GM19455 (cell line): ENCODE results near the gene DAG1.

Source experiments
- ATAC-seq: cut with Tn5 transposase; IDR thresholded peaks from one replicate; pipeline ENCODE4 v1.9.1; 2021; ENCODE audit not compliant: unreplicated experiment

The DAG1 gene

DNA sequence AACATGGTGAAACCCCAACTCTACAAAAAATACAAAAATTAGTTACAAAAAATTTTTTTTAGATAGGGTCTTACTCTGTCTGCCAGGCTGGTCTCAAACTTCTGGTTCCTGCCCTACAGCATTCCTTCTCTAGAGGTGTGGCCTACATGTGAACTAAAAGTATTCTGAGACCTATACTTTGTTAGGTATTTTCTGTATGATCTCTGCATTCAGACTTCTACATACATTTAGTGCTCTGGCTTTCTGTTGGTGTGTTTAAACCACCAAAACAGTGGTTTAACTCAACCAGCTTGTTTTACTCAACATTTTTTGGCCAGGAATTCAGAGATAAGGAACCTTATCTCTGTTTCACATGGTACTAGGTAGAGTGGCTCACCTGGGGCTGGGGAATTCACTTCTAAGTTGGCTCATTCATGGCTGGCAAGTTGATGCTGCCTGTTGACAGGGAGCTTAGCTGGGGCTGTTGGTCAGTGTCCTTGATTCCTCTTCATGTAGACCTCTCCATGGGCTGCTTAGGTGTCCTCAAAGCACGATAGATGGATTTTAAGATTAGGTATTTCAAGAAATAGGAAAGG, 42.8 kb downstream of the DAG1 start:
- ATAC-seq: no peak

DNA sequence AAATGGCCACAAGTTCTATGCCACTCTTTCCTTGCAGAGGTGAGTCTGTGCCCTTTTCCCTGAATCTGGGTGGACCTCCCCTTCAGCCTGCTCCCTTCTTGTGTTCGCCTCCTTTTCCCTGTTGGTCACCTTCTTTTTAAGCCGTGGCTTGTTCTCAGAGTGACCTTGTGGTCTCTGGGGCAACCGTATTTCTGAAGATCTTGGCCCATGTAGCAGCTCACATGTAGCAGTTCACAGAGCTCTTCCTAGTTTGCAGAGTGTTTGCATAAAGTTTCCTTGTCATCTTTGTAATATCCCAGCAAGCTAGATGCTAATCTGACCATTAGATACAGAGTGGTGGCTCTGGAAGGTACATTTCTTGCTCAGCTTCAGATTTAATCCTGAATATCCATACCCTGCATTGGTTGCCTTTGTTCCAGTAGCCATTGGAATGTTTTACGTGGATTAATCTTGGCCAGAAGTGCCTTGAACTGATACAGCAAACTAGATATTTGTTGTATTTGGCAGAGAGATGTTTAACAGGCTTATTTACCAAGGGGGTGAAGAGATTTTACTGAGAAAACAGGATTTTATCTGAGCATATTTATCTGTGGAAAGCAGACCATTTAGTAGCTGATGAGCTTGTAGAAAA, 43.5 kb downstream of the DAG1 start:
- ATAC-seq: no peak

DNA sequence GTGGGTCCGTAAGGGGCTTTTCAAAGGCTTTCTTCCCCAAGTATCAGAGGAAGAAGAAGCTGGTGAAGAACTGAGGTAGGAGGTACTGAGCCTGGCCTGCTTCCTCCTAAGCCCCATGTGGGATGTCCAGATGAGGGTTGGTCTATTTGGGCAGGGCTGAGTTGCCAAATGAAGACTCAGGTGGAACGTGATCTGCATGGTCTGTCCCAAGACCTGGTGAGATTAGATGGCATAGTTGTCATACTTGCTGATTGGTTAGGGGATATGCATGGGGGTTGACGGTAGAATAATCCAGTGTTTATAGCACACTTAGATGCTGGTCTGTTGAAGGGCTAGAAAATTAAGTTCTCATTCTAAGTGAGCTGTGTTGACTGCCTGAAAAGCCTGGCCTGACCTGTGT, 47.9 kb downstream of the DAG1 start:
- ATAC-seq: no peak

DNA sequence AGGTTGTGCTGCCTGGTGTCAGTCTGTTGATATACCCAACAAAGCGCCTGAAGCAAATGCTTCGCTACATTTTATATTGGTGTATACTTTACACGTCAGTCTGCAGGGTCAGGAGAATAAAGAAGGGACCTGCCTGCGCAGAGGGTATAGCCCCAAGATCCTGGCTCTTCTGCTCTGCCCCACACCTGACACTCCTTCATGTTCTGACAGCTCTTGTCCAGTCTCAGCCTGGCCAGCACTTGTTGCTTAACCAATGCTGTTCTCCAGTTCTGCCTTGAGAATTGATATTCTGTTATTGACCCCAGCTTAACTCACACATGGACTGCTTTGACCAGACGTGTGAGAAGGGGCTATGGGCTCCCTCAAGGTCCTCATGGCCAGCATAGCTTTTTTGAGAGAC, 48.4 kb downstream of the DAG1 start:
- ATAC-seq: no peak

DNA sequence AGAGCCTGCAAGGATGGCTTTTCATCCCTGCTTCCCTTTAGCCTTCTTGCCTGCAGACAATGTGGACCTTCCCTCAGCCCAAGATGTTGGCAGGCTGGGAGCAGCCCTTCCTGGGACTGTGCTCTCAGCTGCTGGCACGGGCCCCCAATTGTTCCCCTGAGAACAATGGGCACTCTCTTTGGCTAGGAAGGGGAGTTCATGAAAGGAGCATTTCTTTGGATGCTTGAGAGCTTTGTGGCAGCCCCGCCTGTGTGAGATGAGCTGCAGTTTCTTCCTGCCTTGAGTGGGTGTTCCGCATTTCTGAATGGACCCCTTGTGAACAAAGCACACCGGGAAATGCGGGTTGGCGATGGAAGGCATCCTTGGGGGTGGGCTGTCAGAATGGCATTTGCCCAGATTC, 49.2 kb downstream of the DAG1 start:
- no peak for ATAC-seq

DNA sequence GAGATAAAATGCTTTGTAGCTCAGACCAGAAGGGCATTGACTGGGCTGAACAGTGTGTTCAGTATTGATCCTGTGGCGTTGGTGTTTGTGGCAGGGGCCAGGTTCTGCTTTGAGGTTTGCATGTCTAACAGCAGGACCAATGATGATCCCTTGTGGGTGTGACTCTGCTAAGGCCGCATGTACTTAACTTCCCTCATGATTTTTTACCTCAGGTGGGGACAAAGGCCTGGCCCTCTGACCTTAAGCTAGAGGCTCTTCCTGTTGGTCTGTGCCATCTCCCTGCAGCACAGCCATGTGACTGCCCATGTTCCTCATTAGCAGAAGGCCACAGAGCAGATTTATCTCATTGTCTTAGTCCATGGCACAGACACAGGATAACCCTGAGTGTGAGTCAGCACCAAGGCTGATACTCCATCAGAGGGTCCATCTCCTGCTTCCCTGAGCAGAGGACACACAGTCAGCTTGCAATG, 49.9 kb downstream of the DAG1 start:
- no peak for ATAC-seq

DNA sequence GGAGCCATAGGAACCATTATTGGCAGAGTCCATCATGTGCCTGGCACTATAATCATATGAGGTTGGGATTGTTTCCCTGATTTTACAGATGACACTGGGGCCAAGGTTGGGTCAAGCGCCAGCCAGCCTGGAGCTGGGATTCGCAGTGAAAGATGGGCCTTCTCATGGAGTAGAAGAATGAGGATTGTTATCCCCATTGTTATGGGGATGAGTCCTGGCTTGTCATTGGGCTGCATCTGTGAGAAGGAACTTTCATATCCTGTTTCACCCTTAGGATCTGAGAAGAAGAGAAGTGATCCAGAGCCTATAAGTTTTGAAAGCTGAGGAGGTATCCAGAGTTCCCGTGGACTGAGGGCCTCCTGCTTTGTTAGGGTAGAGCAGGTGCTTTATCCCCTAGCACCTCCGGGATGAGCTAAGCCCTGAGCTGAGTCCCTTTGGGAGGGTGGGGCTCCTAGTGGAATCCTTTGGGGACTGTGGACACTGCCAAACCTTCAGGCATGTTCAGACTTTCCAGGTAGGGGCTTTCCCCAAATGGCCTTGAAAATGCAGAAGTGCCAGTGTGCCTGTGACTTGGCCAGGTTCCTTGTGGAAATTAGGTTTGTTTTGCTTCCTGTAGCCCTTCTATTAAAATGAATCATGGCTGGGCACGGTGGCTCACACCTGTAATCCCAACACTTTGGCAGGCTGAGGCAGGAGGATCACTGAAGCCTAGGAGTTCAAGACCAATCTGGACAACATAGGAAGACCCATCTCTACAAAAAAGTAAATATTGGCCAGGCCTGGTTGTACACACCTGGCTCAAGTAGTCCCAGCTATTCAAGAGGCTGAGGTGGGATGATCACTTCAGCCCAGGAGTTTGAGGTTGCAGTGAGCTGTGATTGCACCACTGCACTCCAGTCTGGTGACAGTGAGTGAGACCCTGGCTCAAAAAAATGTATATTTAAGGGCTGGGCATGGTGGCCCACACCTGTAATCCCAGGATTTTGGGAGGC, 54.0 kb downstream of the DAG1 start:
- ATAC-seq: no peak

DNA sequence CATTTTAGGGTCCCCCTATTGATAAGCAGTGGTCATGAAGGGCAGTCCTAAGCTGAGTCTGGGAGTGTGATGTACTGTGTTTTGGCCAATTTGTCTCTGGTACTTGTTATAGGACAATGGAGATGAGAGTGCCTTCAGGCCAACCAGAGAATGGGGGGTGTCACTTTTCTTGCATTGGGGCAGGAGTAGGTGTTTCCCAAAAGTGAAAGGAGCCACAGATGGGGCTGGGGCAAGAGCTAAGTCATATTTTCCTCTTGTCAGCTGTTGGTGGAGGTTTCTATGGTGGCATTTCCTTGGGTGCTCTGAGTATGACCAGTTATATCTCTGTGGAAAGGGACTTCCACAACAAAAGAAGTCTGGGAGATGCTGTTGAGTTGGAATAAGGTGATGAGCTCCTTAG, 59.5 kb downstream of the DAG1 start:
- no peak for ATAC-seq

DNA sequence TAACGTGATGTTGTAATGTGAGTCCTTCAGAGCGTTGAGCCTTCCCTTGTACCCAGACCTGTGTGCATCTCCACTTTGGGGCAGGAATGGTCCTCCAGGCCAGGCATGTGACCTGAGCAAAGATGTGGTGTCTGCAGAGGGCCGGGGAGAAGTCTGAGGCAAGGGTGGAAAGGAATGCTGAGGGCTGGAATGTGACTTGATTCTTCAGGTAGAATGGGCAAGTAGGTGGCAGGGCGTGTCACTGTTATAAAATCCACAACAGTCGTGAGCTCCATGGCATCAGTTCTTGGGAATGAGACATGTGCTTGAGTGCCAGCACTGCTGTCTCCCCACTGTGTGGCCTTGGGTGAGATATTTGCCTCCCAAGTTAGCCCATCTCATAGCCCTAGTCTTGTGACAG, 60.2 kb downstream of the DAG1 start:
- ATAC-seq: no peak

DNA sequence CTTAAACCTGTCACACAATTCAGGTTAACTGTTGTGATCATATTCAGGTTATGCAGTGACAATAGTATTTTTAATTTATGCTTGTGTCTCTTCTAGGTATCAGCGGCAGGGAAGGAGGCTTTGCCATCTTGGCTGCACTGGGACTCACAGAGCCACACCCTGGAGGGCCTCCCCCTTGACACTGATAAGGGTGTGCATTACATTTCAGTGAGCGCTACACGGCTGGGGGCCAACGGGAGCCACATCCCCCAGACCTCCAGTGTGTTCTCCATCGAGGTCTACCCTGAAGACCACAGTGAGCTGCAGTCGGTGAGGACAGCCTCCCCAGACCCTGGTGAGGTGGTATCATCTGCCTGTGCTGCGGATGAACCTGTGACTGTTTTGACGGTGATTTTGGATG, 60.6 kb downstream of the DAG1 start:
- ATAC-seq: no peak

DNA sequence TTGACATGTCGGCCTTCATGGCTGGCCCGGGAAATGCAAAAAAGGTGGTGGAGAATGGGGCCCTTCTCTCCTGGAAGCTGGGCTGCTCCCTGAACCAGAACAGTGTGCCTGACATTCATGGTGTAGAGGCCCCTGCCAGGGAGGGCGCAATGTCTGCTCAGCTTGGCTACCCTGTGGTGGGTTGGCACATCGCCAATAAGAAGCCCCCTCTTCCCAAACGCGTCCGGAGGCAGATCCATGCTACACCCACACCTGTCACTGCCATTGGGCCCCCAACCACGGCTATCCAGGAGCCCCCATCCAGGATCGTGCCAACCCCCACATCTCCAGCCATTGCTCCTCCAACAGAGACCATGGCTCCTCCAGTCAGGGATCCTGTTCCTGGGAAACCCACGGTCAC, 61.2 kb downstream of the DAG1 start:
- ATAC-seq: no peak

DNA sequence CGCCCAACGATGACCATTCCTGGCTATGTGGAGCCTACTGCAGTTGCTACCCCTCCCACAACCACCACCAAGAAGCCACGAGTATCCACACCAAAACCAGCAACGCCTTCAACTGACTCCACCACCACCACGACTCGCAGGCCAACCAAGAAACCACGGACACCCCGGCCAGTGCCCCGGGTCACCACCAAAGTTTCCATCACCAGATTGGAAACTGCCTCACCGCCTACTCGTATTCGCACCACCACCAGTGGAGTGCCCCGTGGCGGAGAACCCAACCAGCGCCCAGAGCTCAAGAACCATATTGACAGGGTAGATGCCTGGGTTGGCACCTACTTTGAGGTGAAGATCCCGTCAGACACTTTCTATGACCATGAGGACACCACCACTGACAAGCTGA, 61.6 kb downstream of the DAG1 start:
- ATAC-seq: no peak

DNA sequence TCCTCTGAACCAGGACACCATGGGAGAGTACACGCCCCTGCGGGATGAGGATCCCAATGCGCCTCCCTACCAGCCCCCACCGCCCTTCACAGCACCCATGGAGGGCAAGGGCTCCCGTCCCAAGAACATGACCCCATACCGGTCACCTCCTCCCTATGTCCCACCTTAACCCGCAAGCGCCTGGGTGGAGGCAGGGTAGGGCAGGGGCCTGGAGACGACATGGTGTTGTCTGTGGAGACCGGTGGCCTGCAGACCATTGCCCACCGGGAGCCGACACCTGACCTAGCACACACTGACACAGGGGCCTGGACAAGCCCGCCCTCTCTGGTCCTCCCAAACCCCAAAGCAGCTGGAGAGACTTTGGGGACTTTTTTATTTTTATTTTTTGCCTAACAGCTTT, 63.0 kb downstream of the DAG1 start:
- no peak for ATAC-seq

DNA sequence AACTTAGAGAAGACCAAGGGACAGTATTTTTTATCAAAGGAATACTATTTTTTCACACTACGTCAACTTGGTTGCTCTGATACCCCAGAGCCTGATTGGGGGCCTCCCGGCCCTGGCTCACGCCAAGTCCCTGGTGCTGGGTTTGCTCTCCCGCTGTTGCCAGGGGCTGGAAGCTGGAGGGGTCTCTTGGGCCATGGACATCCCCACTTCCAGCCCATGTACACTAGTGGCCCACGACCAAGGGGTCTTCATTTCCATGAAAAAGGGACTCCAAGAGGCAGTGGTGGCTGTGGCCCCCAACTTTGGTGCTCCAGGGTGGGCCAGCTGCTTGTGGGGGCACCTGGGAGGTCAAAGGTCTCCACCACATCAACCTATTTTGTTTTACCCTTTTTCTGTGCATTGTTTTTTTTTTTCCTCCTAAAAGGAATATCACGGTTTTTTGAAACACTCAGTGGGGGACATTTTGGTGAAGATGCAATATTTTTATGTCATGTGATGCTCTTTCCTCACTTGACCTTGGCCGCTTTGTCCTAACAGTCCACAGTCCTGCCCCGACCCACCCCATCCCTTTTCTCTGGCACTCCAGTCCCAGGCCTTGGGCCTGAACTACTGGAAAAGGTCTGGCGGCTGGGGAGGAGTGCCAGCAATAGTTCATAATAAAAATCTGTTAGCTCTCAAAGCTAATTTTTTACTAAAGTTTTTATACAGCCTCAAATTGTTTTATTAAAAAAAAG, 63.9 kb downstream of the DAG1 start:
- ATAC-seq: no peak

DNA sequence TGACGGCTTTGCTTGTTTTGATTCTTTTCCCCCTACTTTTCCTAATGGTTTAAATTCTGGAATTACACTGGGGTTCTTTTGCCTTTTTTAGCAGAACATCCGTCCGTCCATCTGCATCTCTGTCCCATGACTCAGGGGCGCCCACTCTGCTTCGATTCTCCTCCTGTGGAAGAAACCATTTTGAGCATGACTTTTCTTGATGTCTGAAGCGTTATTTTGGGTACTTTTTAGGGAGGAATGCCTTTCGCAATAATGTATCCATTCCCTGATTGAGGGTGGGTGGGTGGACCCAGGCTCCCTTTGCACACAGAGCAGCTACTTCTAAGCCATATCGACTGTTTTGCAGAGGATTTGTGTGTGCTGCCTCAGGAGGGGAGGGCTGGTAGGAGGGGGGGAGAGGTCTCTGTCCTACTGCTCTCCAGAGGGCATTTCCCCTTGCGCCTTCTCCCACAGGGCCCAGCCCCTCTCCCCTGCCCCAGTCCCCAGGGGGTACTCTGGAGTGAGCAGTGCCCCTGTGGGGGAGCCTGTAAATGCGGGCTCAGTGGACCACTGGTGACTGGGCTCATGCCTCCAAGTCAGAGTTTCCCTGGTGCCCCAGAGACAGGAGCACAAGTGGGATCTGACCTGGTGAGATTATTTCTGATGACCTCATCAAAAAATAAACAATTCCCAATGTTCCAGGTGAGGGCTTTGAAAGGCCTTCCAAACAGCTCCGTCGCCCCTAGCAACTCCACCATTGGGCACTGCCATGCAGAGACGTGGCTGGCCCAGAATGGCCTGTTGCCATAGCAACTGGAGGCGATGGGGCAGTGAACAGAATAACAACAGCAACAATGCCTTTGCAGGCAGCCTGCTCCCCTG, 64.7 kb downstream of the DAG1 start:
- ATAC-seq: no peak

DNA sequence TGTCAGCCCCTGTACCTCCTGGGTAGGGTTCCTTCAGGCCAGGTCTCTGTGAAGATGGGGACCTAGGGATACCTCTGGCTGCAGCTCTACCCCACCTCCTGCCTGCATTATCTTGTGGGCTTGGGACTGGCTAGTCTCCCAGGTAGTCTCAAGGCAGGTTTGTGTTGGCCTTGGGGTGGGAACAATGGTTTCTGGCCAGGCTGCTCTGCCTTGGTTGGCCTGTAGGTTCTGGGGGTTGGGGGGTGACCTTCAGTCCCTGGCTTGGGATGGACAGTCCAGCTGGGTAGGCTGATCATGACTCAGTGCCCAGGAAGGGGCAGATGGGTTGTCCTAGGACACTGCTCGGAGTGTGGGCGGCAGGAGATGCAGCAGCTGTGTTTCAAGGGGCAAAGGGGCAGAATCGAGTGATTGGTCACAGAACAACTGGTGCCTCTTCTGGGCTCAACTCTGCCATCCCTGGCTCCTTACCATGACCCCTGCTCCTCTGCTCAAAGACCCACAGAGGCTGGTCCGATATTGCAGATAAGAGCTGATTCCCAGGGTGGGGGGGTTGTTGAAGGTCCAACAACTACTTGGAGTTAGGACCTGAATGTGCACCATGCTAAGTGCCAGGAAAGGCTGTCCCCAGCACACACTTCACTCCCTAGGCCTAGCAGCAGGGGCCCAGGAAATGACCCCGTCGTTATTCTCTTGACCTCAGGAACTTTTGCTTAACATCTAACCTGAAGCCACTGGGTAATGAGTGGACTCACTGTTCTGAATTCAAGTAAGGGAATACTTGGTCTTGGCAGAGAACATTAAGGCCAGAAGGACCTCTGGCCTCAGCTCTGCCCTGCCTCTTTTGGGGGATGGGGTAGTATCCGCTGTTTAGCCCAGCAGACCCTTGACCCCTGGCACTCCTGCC, 66.2 kb downstream of the DAG1 start:
- ATAC-seq: no peak

DNA sequence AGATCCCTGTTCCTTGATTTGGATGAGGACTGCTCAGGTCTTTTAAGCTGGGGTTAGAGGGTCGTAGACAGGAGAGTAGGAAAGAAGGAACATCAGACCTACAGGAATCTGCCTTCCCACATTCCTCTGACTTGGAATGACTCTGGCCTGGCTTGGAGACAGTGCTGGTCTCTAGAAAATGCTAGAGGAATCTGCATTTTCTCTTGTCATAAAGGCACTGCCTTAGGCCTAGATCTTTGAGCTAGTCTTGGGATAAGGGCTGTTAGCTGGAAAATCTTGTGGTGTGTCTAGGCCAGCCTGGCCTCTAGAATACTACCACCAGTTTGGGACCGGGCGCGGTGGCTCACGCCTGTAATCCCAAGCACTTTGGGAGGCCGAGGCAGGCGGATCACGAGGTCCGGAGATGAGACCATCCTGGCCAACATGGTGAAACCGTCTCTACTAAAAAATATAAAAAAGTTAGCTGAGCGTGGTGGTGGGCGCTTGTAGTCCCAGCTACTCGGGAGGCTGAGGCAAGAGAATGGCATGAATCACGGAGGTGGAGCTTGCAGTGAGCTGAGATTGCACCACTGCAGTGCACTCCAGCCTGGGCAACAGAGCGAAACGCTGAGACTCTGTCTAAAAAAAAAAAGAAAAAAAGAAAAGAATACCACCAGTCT, 66.9 kb downstream of the DAG1 start:
- no peak for ATAC-seq

DNA sequence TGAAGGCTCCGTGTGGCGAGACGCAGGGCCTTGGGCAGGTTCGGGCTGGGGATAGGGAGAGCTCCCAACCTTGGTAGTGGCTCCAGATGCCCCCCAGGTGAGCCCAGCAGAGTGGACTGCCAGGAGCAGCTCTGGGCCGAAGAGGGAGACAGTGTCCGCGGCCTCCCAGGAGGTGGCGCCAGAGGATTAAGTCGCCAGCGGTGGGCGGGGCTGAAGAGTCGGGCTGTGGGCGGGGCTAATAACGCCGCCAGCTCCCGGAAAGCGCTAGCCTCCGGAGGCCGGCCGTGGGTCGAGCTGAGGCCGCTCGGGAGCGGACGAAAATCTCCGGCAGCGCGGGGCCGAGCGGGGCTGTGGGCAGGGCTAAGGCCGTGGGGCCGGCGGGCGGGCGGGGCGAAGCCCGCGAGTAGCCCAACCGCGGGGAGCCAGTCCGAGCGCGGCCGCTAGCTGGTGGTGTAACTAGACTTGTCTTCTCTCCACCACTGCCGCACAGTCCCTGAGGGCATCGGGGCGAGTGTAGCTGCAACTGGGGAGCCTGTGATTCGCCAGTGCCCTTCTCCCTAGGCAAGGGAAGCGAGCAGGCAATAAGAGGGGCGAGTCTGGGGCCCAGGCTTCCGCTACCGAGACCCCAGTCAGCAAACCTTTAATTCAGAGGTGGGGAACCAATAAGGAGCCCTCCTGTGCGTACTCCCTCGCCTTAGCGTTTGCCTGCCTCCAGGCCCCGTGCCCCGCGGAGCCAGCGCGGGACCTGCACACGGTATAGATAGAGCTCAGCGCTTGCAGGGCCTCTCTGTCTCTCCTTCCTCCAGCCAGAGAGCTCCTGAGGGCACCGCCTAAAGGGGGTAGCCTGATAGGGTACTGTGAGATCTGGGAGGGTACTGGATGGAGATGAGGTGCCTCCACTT, 69.8 kb downstream of the DAG1 start:
- ATAC-seq: peak; percentile 93
